HG02840 (cell line): ENCODE data around the gene UHRF1.

Source experiments
- ATAC-seq: cut with Tn5 transposase; IDR thresholded peaks from one replicate; pipeline ENCODE4 v1.9.1; 2021; ENCODE audit warnings: mild to moderate bottlenecking, moderate library complexity, moderate number of reproducible peaks; ENCODE audit not compliant: unreplicated experiment, low FRiP score

Gene UHRF1

DNA sequence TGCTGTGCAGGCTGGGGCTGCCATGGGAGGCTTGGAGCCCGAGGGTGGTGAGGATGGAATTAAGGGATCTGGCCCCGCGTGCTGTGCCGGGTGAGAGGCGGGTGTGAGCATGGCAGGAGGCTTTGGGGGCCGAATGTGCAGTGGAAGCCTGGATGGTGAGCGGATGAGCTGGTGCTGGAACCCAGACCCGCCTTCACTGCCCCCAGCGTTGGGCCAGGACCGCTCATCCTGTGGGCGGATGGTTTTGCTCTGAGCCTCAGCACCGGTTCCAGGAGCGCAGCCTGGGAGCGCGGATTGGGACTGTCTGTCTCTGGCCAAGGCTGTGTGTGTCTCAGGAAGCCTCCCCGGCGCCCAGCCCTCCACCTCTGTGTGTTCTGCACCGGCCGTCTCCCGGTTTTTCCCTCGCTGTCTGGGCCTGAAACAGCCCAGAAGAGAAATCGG lies 76.3 kb downstream of the UHRF1 start:
- no peak for ATAC-seq

DNA sequence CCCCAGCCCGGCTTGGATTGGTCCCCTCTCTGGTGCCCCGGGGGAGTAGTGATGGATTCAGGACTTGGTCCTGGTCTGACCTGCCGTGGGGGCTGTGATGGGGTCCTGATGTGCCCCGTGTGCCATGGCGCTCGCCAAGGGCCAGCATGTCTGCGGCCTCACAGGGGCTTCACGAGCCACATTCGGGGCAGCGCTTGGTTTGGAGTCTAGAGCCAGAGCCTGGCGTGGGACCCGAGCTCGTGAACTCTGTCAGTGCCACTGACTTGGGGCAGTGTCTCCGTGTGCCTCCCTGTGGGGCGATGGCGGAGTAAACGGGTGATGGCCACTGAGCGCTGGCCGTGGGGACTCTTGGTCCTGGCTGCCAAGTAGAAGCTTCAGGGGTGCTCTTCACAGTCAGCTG lies 76.8 kb downstream of the UHRF1 start:
- no peak for ATAC-seq

DNA sequence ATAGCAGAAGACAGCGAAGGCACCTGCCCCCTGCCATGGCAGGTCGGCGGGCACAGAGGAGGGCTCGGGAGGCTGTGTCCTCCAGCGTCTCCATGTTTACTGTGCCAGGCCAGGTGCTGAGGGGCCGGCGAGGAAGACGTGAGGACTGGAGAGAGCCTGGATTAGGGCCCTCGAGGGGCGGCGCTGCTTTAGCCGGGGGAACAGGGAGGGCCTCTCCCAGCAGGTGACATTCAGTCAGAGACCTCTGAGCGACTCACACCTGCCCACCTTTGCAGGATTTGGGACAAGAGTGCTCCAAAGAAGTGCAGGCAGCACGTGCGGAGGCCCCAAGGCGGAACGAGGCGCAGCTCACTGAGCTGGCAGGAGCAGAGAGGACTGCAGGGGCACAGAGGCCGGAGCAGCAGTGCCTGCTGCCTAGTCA lies 77.2 kb downstream of the UHRF1 start:
- ATAC-seq: no peak

DNA sequence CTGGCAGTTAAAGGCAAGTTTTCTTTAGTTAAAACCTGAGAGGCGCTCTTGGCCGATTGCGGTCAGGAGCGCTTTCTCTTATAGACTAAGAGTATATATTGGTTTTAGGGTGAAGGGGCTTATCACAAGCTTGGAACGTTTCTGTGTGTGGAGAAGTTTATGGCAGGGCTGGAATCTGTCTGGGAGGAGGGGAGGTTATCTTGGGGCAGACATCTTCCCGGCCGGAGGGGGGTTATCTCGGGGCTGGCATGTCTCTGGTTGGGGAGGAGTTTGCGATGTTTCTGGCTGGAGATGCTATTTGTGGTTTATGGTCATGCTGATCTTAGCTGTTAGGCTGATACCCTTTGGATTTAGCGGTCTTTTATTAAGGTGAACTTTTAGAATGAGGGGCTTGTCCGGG lies 78.0 kb downstream of the UHRF1 start:
- ATAC-seq: no peak

DNA sequence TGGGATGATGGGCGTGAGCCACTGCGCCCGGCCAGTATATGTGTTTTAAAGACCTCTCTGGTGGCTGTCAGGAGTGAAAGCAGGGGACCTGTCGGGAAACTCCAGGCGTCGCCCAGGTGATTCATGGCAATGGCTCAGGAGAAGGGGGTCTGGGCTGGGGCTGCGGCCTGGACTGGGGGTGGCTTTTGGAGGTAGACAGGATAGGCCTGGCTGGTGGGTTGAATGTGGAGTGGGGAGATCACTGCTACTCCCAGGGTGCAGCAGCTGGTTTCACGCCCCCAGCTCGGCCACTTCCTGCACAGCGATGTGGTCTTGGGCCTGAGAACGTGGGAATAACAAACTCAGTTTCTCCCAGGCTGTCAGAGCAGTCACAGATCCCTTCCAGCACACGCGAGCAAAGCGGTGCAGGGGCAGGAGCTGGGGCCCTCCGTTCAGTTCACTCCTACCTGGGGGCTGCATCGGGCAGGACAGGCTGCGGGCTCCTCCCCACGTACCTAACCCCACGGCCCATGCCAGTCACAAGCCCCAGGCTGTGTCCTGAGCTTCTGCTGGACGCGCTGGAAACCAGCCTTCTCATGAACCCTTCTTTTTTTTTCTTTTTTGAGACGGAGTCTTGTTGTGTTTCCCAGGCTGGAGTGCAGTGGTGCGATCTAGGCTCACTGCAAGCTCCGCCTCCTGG lies 78.5 kb downstream of the UHRF1 start:
- ATAC-seq: no peak

DNA sequence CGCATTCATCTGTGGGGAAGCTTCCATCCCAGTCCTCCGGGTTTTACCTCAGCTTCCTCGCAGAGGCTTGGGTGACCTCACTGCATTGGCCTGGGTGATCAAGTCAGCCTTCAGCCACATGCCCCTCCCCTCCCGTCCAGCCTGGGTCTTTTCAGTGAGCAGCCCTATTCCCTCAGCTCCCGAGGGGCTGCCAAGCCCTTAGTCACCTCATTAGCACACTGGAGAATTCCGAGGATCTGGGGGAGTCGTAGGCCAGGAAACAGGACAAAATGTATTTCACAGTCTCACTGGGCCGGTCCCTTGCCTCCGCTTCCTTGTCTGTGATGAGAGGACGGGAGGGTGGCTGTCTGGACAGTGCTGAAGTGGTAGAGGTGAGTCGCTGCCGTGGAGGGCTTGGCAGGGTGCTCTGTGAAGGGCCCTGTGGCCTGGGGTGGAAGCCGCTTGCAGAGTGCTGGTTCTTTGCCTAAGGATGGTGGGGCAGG lies 79.5 kb downstream of the UHRF1 start:
- no peak for ATAC-seq

DNA sequence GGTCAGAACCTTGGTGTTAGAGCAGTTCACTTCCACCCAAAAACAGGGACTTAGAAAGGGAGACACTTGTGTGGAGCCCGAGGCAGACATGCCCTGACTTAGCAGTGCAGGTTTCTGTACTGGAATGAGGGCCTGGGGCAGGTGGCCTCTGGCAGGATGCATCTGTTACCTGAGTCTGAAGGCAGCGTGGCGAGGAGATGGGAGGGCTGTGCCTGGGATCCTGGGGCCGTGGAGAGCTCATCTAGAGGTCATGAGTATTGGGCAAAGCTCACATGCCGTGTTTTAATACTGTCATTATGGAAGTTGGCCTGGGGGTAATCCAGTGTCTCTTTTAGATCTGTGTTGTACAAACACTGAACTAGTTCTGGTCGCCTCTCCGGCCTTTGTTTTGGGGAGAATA lies 81.0 kb downstream of the UHRF1 start:
- no peak for ATAC-seq

DNA sequence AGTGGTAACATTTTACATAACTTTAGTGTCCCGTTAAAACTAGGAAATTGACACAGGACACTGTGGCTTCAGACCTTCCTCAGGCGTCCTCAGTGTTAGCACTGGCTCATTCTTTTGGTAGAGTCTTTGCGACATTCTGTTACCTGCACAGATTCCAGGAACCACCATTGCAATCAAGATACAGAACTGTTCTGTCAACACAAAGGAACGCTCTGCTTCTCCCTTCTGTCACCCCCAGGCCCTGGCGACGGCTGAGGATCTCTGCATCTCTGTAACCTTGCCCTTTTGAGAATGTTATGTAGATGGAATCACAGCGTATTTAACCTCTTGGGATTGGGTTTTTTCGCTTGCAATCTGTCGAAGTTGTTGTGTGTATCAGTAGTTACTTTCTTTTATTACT lies 82.2 kb downstream of the UHRF1 start:
- no peak for ATAC-seq

DNA sequence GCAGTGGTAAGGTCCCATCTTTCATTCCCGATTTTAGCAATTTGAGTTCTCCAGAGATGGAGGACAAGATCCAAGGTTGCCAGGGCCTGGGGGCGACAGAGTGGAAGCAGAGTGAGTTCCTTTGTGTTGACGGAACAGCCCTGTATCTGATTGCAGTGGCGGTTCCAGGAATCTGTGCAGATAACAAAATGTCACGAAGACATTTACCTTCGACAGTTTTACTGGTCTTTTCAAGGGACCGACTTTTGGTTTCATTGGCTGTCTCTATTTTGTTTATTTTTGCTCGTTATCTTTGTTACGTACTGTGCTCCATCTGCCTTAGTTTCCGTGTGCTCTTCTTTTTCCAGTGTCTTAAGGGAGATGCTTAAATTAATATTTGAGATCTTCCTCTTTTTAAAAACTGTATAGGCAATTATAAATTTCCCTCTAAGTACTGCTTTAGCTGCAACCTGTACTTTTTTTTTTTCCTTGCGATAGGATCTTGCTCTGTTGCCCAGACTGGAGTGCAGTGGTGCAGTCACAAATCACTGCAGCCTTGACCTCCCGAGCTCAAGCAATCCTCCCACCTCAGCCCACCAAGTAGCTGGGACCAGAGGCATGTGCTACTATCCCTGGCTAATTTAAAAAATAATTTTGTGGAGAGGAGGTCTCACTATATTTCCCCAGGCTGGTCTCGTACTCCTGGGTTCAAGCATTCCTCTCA lies 82.8 kb downstream of the UHRF1 start:
- ATAC-seq: no peak

DNA sequence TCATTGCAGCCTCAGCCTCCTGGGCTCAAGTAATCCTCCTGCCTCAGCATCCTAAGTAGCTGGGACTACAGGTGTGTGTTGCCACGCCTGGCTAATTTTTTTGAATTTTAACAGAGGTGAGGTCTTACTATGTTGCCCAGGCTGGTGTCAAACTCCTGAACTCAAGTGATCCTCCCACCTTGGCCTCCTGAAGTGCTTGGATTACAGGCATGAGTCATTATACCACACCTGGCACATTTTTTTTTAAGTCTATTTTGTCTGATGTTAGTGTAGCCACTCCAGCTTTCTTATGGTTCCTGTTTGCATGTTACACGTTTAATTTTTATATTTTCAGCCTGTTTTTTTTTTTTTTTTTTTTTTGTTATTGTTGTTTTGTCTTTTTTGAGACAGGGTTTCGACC lies 84.4 kb downstream of the UHRF1 start:
- no peak for ATAC-seq

DNA sequence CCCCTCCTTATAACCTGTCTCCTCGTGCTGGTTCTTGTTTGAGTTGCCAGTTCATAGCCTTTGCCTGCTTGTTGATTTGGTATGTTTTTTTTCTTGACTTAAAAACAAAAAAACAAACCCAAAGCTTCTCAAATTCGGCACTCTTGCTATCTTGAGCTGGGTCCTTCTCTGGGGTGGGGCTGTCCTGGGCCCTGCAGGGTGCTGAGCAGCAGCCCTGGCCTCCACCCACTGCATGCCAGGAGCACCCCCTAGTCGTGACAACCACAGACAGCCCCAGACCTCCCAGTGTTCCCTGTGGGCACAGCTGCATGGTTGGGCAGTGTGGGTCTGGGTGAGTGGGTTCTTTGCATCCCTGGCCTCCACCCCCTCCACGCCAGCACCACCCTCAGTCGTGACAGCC lies 87.4 kb downstream of the UHRF1 start:
- no peak for ATAC-seq

DNA sequence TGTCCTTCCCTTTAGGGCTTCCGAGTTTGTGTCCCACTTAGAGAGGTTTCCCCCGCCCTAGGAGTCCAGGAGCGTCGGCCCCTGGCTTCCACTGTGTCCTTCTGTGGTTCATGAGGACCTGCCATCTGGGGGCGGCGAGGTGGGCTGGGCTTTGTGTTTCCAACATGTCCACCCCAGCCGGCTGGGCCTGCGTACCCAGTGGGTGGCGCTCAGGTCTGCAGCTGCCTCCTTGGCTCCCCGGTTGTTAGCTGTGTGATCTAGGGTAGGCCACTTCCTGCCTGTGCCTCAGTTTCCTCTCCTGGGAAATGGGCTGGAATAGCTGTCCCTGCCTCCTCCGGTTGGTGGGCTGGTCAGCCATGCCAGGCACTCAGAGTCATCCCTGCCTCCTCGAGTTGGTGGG lies 88.0 kb downstream of the UHRF1 start:
- no peak for ATAC-seq

DNA sequence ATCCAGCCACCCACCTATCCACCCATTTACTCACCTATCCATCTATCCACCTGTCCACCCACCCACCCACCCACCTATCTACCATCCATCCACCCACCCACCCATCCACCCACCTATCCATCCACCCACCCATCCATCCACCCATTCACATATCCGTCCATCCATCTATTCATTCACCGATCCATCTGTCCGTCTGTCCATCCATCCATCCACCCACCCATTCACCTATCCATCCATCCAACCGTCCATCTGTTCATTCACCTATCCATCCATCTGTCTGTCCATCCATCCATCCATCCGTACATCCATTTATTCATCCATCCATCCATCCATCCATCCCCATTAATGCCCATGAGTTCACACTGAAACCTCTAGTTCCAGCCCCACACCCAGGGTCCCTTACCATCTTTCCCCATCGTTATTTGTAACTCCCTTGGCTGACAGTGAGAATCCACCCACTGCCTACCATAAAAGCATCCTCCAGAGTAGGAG lies 90.9 kb downstream of the UHRF1 start:
- ATAC-seq: no peak

DNA sequence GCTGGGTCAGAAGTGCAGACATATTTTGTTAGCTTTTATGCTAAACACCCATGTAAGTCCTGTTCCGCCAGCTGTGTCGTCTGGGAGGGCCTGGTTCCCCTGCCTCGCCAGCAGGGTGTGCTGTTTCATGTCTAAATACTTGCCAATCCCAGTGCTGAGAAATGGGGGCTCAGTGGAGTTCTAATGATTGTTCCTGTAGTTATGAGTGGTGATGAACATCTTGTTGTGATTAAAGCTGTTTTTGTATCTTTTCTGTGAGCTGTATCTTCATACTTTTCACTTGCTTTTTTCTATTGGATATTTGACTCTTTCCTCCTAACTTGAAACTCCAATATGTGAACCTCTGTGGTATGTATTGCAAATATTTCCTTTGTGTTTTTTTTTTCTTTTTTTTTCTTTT lies 92.3 kb downstream of the UHRF1 start:
- no peak for ATAC-seq

DNA sequence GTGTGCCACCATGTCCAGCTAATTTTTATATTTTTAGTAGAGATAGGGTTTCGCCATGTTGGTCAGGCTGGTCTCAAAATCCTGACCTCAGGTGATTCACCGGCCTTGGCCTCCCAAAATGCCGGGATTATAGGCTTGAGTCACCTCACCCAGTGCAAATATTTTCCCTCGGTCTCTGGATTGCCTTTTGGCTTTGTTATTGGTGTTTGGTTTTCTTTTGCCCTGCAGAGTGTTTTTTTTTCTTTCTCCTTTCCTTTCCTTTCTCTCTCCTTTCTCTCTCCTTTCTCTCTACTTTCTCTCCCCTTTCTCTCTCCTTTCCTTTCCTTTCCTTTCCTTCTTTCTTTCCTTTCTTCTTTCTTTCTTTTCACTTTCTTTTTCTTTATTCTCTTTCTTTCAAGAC lies 92.8 kb downstream of the UHRF1 start:
- no peak for ATAC-seq

DNA sequence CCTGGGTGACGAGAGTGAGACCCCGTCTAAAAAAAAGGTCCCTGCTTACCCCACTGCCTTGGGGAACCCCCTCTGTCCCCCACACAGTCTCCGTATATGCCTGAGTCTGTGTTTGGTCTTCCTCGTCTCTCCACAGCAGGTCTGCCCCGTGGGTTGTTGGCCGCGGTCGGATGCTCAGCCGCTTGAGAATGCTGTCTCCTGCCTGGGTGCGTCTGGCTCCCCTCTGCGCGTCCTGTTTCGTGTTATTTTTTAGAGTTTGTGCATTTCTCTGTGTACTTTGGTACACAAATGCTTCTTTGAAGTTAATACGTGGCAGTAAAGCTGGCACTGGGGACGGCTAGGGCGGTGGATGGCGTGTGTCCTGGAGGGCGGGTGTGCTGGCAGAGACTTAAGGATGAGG lies 94.5 kb downstream of the UHRF1 start:
- ATAC-seq: no peak

DNA sequence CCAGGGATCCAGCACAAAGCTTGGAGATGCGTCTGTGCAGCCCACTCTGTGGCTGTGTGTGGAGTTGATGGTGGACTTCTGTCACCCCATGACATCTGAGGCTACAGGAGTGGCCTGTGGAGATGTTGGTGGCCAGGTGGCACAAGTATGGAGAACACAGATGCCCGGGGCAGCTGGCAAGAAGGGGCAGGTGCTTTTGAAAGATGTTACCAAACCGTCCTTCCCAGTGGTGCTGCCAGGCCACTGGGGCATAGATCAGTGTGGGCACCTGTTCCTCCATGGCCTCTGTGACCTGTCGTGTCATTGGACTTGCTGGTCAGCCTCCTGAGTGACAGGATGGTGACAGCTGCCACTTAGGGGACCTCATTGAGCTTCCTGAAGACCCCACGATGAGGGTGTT lies 95.8 kb downstream of the UHRF1 start:
- ATAC-seq: no peak

DNA sequence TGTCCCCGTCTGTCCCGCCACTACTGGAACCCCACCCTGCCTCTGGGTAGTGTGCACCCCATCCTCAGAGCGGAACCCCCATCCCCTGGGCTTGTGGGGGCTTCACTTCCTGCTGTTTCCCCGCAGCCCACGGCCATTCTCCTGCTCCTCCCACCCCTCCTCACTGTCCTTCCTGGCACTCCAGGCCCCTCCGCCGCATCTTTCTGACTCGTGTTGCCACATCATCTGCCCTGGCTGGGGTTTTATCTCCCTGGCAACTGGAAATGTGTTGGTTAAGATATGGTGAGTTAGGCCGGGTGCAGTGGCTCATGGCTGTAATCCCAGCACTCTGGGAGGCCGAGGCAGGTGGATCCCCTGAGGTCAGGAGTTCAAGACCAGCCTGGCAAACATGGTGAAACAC lies 96.9 kb downstream of the UHRF1 start:
- ATAC-seq: no peak

DNA sequence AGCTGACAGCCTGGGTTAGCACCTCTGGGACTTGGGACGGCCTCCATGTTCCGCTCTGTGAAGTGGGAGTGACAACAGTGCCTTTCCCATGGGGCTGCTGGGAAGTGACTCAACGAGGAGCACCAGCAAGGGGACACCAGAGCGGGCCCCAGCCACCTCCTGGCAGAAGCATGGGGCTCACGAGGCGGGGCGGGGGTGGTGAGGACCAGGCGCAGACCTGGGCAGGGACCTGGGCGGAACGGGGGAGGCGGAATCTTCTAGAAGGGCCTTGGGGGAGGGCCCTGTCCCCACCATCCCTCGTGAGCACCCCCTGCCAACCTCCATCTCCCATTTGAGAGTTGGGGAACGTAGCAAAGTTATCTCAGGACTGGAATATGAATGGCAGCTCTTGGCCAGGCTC lies 97.5 kb downstream of the UHRF1 start:
- ATAC-seq: no peak
